Sciatic nerve (tissue), 2 donors: ENCODE measurements around the gene DAW1. TPM values are rescaled to one million over a fixed set of nuclear protein-coding genes. Genes with fewer than 3 reads are reported as not detected.
A peak's percentile ranks its signal among the peaks of the same experiment; 100 is the strongest.
"Not testable (repeated sequence)": the region's sequence is repeated elsewhere in the genome, so short reads cannot be mapped to it uniquely, and the experiment has no call there.

ENCODE experiments used
- ATAC-seq: fragments of 200-7000 bp; cut with Tn5 transposase; one replicate; pipeline ENCODE4 v1.9.1; 2020; ENCODE audit warnings: mild to moderate bottlenecking, moderate library complexity
- DNase-seq: peaks from one replicate; pipeline ENCODE4 v3.0.0-alpha.2; 2020; ENCODE audit warnings: low spot score
- intact Hi-C: fragments of 100-400 bp; cut with DNase I; formaldehyde crosslinking; loops from one replicate; pipeline ENCODE4 v1.14.2; 2022
- total RNA-seq: library from RNA; stranded (reverse); fragmentation: NEBNext Ultra II Directional; extraction: Animal tissue kit (Norgen Biotek cat#: 25700); gene quantifications from one replicate; pipeline ENCODE4 v1.2.1, GENCODE V29; 2021
- donor health status: DM: no; HTN: no; CAD: no.
- donor health status: DM: no; HTN: no; CAD: no.

Gene DAW1
- total RNA-seq: not detected

GRCh38 chr2:227871375-227871791, at the start of gene DAW1:
Gene DAW1, plus strand, starts transcription at chr2:227871631. Its CDS starts 59 bp downstream, at chr2:227871690.
- ATAC-seq: peak; percentile 91
- intact Hi-C loops: no loop called here
- DNase-seq: peak; percentile 71

- intact Hi-C loops: no loop called here
- ATAC-seq (no peak), DNase-seq (no peak)
Observed at GRCh38 chr2:227822416-227823003, 48.9 kb upstream of the DAW1 start.

GRCh38 chr2:227823922-227824321, 47.5 kb upstream of the DAW1 start:
- no peak for ATAC-seq
- no peak for DNase-seq
- intact Hi-C loops: no loop called here

- DNase-seq: no peak
- no peak for ATAC-seq
- intact Hi-C loops: no loop called here
Observed at GRCh38 chr2:227824711-227825110, 46.7 kb upstream of the DAW1 start.

- ATAC-seq (no peak), DNase-seq (no peak)
Observed at GRCh38 chr2:227826019-227826521, 45.4 kb upstream of the DAW1 start.

GRCh38 chr2:227826563-227826962, 44.9 kb upstream of the DAW1 start:
- DNase-seq: no peak
- intact Hi-C loops: no loop called here
- ATAC-seq: no peak

More at GRCh38 chr2:227826019-227826521, 45.4 kb upstream of the DAW1 start:
- intact Hi-C loops: no loop called here

- DNase-seq: no peak
Observed at GRCh38 chr2:227827143-227827542, 44.3 kb upstream of the DAW1 start.

GRCh38 chr2:227828477-227828912, 42.9 kb upstream of the DAW1 start:
- ATAC-seq (no peak), DNase-seq (no peak)

More at GRCh38 chr2:227827143-227827542, 44.3 kb upstream of the DAW1 start:
- ATAC-seq: no peak
- intact Hi-C loops: no loop called here

GRCh38 chr2:227829337-227829736, 42.1 kb upstream of the DAW1 start:
- no peak for DNase-seq
- no peak for ATAC-seq
- intact Hi-C loops: no loop called here

More at GRCh38 chr2:227828477-227828912, 42.9 kb upstream of the DAW1 start:
- intact Hi-C loops: no loop called here

- intact Hi-C loops: no loop called here
- no peak for DNase-seq
- no peak for ATAC-seq
Observed at GRCh38 chr2:227834423-227834822, 37.0 kb upstream of the DAW1 start.

GRCh38 chr2:227834916-227835650, 36.3 kb upstream of the DAW1 start:
- DNase-seq (no peak), ATAC-seq (no peak)
- intact Hi-C loops: no loop called here

GRCh38 chr2:227839339-227840129, 31.9 kb upstream of the DAW1 start:
- not testable (repeated sequence) for ATAC-seq, DNase-seq

GRCh38 chr2:227846831-227847230, 24.6 kb upstream of the DAW1 start:
- intact Hi-C loops: no loop called here
- ATAC-seq (no peak), DNase-seq (no peak)

More at GRCh38 chr2:227839339-227840129, 31.9 kb upstream of the DAW1 start:
- intact Hi-C loops: not testable (repeated sequence)

- ATAC-seq: no peak
- no peak for DNase-seq
- intact Hi-C loops: no loop called here
Observed at GRCh38 chr2:227848146-227848545, 23.3 kb upstream of the DAW1 start.

GRCh38 chr2:227848586-227848985, 22.8 kb upstream of the DAW1 start:
- DNase-seq: no peak
- no peak for ATAC-seq
- intact Hi-C loops: no loop called here

- intact Hi-C loops: no loop called here
- DNase-seq (no peak), ATAC-seq (no peak)
Observed at GRCh38 chr2:227849906-227850305, 21.5 kb upstream of the DAW1 start.

- no peak for DNase-seq
- intact Hi-C loops: no loop called here
- no peak for ATAC-seq
Observed at GRCh38 chr2:227853204-227853629, 18.2 kb upstream of the DAW1 start.

- intact Hi-C loops: no loop called here
- ATAC-seq (no peak), DNase-seq (no peak)
Observed at GRCh38 chr2:227853765-227854271, 17.6 kb upstream of the DAW1 start.

- no peak for DNase-seq
- ATAC-seq: no peak
- intact Hi-C loops: no loop called here
Observed at GRCh38 chr2:227855440-227855839, 16.0 kb upstream of the DAW1 start.
